ENCODE results near the gene INO80E.

INO80E gene

GRCh38 chr16:30028438-30029076, 32.5 kb downstream of the INO80E start:
- Histone ChIP-seq H3K27ac (no peak overlapping the region), H3K4me3 (ENCODE audit: low read depth, low read length) (no peak overlapping the region), H3K36me3 (replicated peaks) (no peaks in the 10 kb centered on the region), H3K27me3 (replicated peaks) (peaks cover 41% of the 10 kb centered on the region)
- TF ChIP-seq CTCF (IDR thresholded peaks at IDR 0.05; ENCODE audit: low read depth, low read length, missing control alignments) = no peak
- no peak for DNase-seq
- in situ Hi-C loops (cut with HindIII; ENCODE audit: low pct_ligation_motif_present, low sequenced_read_pairs) = no loop called here

GRCh38 chr16:30030011-30030685, 34.1 kb downstream of the INO80E start:
- TF ChIP-seq CTCF (IDR thresholded peaks at IDR 0.05; ENCODE audit: low read depth, low read length, missing control alignments) = no peak
- H3K27me3 ChIP-seq (replicated peaks) = peaks cover 41% of the 10 kb centered on the region
- H3K27ac ChIP-seq = no peak overlapping the region
- no peaks in the 10 kb centered on the region for H3K36me3 ChIP-seq (replicated peaks)
- in situ Hi-C loops (cut with HindIII; ENCODE audit: low pct_ligation_motif_present, low sequenced_read_pairs) = no loop called here
- H3K4me3 ChIP-seq (ENCODE audit: low read depth, low read length) = no peak overlapping the region
- no peak for DNase-seq

GRCh38 chr16:30030841-30031413, 34.9 kb downstream of the INO80E start, which contains the start of gene TLCD3B:
Gene TLCD3B, minus strand, starts transcription at chr16:30031271. Its CDS starts 744 bp downstream, at chr16:30030527.
- no peak within 1 kb of the TSS for H3K4me3 ChIP-seq (ENCODE audit: low read depth, low read length)
- H3K27ac ChIP-seq = no peak within 1 kb of the TSS
- DNase-seq = no peak

GRCh38 chr16:30031477-30031918, 35.5 kb downstream of the INO80E start:
- Histone ChIP-seq H3K27ac (no peak overlapping the region), H3K27me3 (replicated peaks) (peaks cover 41% of the 10 kb centered on the region), H3K4me3 (ENCODE audit: low read depth, low read length) (no peak overlapping the region), H3K36me3 (replicated peaks) (no peaks in the 10 kb centered on the region)
- in situ Hi-C loops (cut with HindIII; ENCODE audit: low pct_ligation_motif_present, low sequenced_read_pairs) = no loop called here
- no peak for TF ChIP-seq CTCF (IDR thresholded peaks at IDR 0.05; ENCODE audit: low read depth, low read length, missing control alignments)
- DNase-seq = no peak

More at GRCh38 chr16:30030841-30031413, 34.9 kb downstream of the INO80E start, which contains the start of gene TLCD3B:
- no peaks in the 10 kb centered on the region for H3K36me3 ChIP-seq (replicated peaks)
- in situ Hi-C loops (cut with HindIII; ENCODE audit: low pct_ligation_motif_present, low sequenced_read_pairs) = no loop called here
- peaks cover 41% of the 10 kb centered on the region for H3K27me3 ChIP-seq (replicated peaks)
- no peak for TF ChIP-seq CTCF (IDR thresholded peaks at IDR 0.05; ENCODE audit: low read depth, low read length, missing control alignments)

GRCh38 chr16:30032083-30032819, 36.2 kb downstream of the INO80E start:
- H3K36me3 ChIP-seq (replicated peaks) = no peaks in the 10 kb centered on the region
- peaks cover 36% of the 10 kb centered on the region for H3K27me3 ChIP-seq (replicated peaks)
- TF ChIP-seq CTCF (IDR thresholded peaks at IDR 0.05; ENCODE audit: low read depth, low read length, missing control alignments) = peak; percentile 86
- DNase-seq = peak; percentile 49
- in situ Hi-C loops (cut with HindIII; ENCODE audit: low pct_ligation_motif_present, low sequenced_read_pairs) = no loop called here
- no peak overlapping the region for H3K4me3 ChIP-seq (ENCODE audit: low read depth, low read length)
- H3K27ac ChIP-seq = no peak overlapping the region
